Right atrium auricular region (tissue), 2 donors: ENCODE data around the gene FFAR3. TPM values are rescaled to one million over a fixed set of nuclear protein-coding genes. Genes with fewer than 3 reads are reported as not detected.

Experiments used
- DNase-seq: peaks from one replicate; pipeline ENCODE4 v3.0.0-alpha.2; 2019; ENCODE audit warnings: low spot score
- H3K27ac ChIP-seq, 2 donors: fragments of 200-600 bp; sonication (generic); 1 replicate in 1 of 2; 2 replicates in 1 of 2; pipeline ENCODE4 v1.5.1; 2016 to 2019
- H3K27me3 ChIP-seq, 2 donors: fragments of 200-600 bp; sonication (generic); one replicate each; pipeline versions ENCODE4 v1.5.1 to v1.6.0; 2017 to 2019
- H3K36me3 ChIP-seq: fragments of 200-600 bp; sonication (generic); one replicate; pipeline ENCODE4 v1.5.1; 2016
- H3K4me1 ChIP-seq, 2 donors: fragments of 200-600 bp; sonication (generic); one replicate each; pipeline versions ENCODE4 v1.5.1 to v1.6.0; 2017 to 2019
- H3K4me3 ChIP-seq, 2 donors: fragments of 200-600 bp; sonication (generic); 1 replicate in 1 of 2; 2 replicates in 1 of 2; pipeline ENCODE4 v1.5.1; 2017 to 2019; ENCODE audit warnings: mild to moderate bottlenecking in 1 of 2, moderate library complexity in 1 of 2
- H3K9me3 ChIP-seq, 2 donors: fragments of 200-600 bp; sonication (generic); one replicate each; pipeline ENCODE4 v1.5.1; 2019
- CTCF ChIP-seq, 2 donors: fragments of 200-600 bp; sonication (generic); IDR thresholded peaks; one replicate each; pipeline ENCODE4 v1.5.1; 2019; ENCODE audit warnings: antibody characterized with exemption in 2 of 2
- total RNA-seq, 2 donors: library from RNA; depleted of rRNA; stranded (reverse); fragments of >200 nt; gene quantifications; one replicate each; pipeline ENCODE4 v1.1.0, GENCODE V29; 2016

Gene FFAR3
- total RNA-seq, 2 donors from 2014 or later, result not detected

- Histone ChIP-seq H3K4me3 (no peak overlapping the region), H3K27ac (no peak overlapping the region), H3K36me3 (no peaks in the 10 kb centered on the region), H3K9me3 (no peaks in the 10 kb centered on the region), H3K27me3 (no peaks in the 10 kb centered on the region), H3K4me1 (no peaks in the 10 kb centered on the region)
- no peak for DNase-seq
- no peak for TF ChIP-seq CTCF (IDR thresholded peaks at IDR 0.05)
These were observed 21.7 kb downstream of the FFAR3 start for GRCh38 chr19:35379992-35380391.

GRCh38 chr19:35380450-35381124 is 22.3 kb downstream of the FFAR3 start:
- no peak for DNase-seq
- Histone ChIP-seq H3K27me3 (no peaks in the 10 kb centered on the region), H3K36me3 (no peaks in the 10 kb centered on the region), H3K9me3 (peaks cover 0 to 3% of the 10 kb centered on the region in 2 donors), H3K27ac (no peak overlapping the region), H3K4me1 (no peaks in the 10 kb centered on the region), H3K4me3 (no peak overlapping the region)
- no peak for TF ChIP-seq CTCF (IDR thresholded peaks at IDR 0.05)

- no peak for TF ChIP-seq CTCF (IDR thresholded peaks at IDR 0.05)
- Histone ChIP-seq H3K27me3 (no peaks in the 10 kb centered on the region), H3K4me3 (no peak overlapping the region), H3K27ac (no peak overlapping the region), H3K36me3 (no peaks in the 10 kb centered on the region), H3K4me1 (no peaks in the 10 kb centered on the region), H3K9me3 (peaks cover 0 to 10% of the 10 kb centered on the region in 2 donors)
- no peak for DNase-seq
These were observed 23.1 kb downstream of the FFAR3 start for GRCh38 chr19:35381318-35381717.

- Histone ChIP-seq H3K4me1 (no peaks in the 10 kb centered on the region), H3K4me3 (no peak overlapping the region), H3K36me3 (no peaks in the 10 kb centered on the region), H3K27me3 (no peaks in the 10 kb centered on the region), H3K27ac (no peak overlapping the region), H3K9me3 (peaks cover 0 to 10% of the 10 kb centered on the region in 2 donors)
- no peak for DNase-seq
- no peak for TF ChIP-seq CTCF (IDR thresholded peaks at IDR 0.05)
These were observed 23.7 kb downstream of the FFAR3 start for GRCh38 chr19:35381926-35382325.

GRCh38 chr19:35383536-35383935 is 25.3 kb downstream of the FFAR3 start:
- Histone ChIP-seq H3K4me3 (no peak overlapping the region), H3K27me3 (no peaks in the 10 kb centered on the region), H3K27ac (no peak overlapping the region), H3K4me1 (no peaks in the 10 kb centered on the region), H3K36me3 (no peaks in the 10 kb centered on the region), H3K9me3 (peaks cover 0 to 10% of the 10 kb centered on the region in 2 donors)
- DNase-seq, result no peak
- TF ChIP-seq CTCF (IDR thresholded peaks at IDR 0.05), result no peak
